Stimulated activated CD4-positive, alpha-beta T cell treated with anti-CD3 and anti-CD28 coated beads, Interleukin-2, amount 100 ng/mL, for 24 hours (primary cell): Measurements from ENCODE around the gene VPS72.

ENCODE experiments used
- DNase-seq, 2 donors: peaks; one replicate each; pipeline ENCODE4 v3.0.0-alpha.2; 2020

Gene VPS72

GRCh38 chr1:151143986-151144385, 46.0 kb downstream of the VPS72 start:
- DNase-seq = no peak

- DNase-seq = no peak
Measured at GRCh38 chr1:151143057-151143435, 47.0 kb downstream of the VPS72 start.

- DNase-seq = no peak
Measured at GRCh38 chr1:151142411-151143056, 47.5 kb downstream of the VPS72 start.

DNA sequence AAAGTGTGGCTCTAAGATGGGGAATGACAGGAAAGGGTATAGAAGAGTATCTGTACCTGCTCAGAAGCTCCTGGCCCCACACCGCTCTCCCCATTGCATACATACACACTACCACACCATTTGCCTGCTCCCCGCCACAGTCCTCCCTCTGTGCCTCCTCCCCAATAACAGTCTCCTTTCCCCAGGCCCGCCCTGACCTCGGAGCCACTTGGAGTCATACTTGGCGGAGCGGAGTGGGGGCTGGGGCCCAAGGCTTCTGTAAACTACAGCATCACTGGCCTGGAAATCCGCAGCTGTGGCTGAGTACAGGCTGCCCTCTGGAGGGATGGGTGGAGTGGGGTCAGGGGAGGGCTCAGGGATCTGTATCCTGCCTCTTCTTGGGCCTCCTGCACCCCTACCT, 52.2 kb downstream of the VPS72 start:
- DNase-seq = no peak

GRCh38 chr1:151135433-151136385, 54.3 kb downstream of the VPS72 start:
- DNase-seq = no peak

DNA sequence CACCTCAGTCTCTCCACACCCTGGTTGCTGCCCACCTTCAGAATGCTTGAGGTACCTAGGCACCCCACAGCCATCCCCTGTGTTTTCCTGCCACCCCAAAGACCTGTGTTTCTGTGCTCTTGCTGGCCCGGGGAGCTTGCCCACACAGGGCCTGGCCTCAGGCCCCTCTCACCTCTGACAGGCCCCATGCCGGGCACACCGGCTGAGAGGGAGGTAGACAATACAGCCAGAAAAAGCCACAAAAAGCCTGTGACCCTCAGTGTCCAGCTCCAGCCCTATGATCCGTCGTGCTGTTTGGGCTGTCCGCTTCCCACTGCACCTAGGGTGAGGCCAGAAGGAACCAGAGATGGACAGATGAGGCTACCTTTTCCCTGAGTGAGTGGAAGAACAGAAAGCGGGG, 55.0 kb downstream of the VPS72 start:
- no peak for DNase-seq

GRCh38 chr1:151134396-151134795, 55.6 kb downstream of the VPS72 start:
- DNase-seq = no peak

- DNase-seq = no peak
Measured at GRCh38 chr1:151133018-151133806, 56.8 kb downstream of the VPS72 start.

DNA sequence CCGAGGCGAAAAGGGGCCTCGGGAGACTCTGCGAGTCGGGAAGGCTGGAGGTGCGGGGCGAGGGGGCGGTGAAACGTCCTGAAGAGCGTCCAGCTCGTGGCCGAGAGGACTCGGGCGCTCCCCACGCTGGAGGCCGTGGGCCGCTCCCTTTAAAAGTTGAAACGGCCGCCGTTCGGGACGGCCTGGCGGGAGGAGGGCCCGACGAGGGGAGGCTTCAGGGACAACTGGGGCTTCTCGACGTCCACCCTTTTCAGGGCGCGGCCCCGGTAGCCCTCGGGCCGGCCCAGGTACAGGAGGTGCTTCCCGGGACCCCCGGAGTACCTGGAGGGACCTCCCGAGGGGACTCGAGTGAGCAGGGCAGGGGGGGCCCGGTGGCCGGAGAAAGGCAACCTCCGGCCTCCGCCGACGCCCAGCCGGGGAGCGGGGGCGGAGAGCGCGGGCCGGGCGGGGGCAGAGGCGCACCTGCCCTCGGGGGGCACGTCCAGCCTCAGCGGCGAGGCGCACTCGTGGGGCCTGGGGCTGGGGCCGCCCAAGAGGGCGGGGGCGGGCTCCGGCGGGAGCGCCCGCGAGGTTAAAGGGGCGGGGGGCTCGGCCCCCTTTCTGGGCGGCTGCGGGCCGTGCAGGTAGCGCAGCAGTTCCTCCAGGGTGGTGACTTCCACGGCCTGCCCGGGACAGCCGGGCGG, 57.5 kb downstream of the VPS72 start:
- no peak for DNase-seq

DNA sequence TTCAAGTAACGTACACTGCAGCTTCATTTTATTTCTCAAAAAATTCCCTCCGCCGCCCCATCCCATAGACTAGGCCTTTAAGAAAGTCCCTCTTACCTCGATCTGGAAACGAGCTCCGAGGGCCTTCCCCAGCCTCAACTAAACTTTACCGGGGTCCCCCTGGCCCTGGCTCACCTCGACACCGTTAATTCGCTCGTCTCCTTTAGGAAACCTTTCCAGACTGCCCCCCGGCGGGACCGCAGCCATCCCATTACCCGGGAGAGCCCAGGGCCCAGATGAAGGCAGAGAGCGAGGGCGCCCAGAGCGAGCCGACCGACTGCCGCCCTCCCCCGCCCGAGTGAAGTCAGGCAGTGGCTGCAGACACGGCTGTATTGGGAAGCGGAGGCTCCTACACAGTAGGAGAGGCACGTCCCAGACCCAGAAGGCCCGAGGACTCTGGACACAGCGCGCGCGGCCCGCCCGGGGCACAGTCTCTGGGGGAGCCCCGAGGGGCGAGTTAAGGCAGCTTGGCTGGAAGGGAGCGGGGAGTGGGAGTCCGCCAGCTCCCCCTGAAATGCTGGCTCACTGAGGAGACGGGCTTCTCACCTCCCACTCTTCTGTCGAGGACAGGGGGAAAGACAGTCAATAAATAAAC, 58.2 kb downstream of the VPS72 start:
- DNase-seq = no peak

DNA sequence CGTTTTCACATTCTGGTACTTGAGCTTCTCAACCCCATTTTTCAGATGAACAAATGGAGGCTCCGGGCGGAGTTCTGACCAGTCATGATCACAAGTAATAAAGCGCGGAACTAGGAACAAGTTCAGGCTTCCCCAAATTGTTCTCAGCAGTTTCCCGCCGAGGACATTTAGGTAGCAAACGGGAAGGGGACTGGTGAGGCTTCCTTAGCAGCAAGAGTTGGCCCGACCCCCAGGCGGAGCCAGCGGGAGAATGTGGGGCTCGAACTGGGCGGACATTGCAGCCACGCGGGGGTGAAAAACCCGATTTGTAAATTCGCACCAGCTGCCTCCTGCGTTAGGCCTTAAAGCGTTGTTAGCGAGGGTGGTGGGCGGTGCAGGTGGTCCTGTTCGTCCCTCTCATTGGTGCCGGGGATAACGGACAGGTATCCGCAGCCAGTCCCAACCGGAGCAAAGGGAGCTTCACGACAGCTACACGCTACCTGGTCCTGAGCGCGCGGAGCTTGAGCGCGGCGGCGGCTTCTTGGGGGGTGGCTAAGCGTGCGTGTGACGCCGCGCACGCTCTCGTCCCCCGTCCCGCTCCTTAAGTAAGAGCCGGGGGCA, 58.9 kb downstream of the VPS72 start:
- peak; percentile 84 for DNase-seq

GRCh38 chr1:151128800-151129199, 61.2 kb downstream of the VPS72 start:
- DNase-seq = no peak
